NCI-H2196 treated with DMSO at 0.1 percent for 48 hours (cell line): ENCODE results near the gene NRXN3.

ENCODE experiments used
- DNase-seq: peaks from one replicate; lab custom pipeline; 2025; ENCODE audit not compliant: unreplicated experiment; lab: John Stamatoyannopoulos, UW

NRXN3 gene

GRCh38 chr14:79496701-79497100, 1326.5 kb downstream of the NRXN3 start:
- no peak for DNase-seq

GRCh38 chr14:79500489-79500888, 1330.3 kb downstream of the NRXN3 start:
- no peak for DNase-seq

- DNase-seq: no peak
Observed at GRCh38 chr14:79502136-79502750, 1332.1 kb downstream of the NRXN3 start.

GRCh38 chr14:79502751-79503148, 1332.6 kb downstream of the NRXN3 start:
- DNase-seq: no peak

GRCh38 chr14:79510659-79511058, 1340.5 kb downstream of the NRXN3 start:
- no peak for DNase-seq

- DNase-seq: no peak
Observed at GRCh38 chr14:79511146-79511545, 1341.0 kb downstream of the NRXN3 start.

- DNase-seq: no peak
Observed at GRCh38 chr14:79513446-79513845, 1343.3 kb downstream of the NRXN3 start.

GRCh38 chr14:79514700-79515099, 1344.5 kb downstream of the NRXN3 start:
- DNase-seq: no peak

- DNase-seq: no peak
Observed at GRCh38 chr14:79515158-79515557, 1345.0 kb downstream of the NRXN3 start.

- DNase-seq: no peak
Observed at GRCh38 chr14:79516009-79516408, 1345.8 kb downstream of the NRXN3 start.

- no peak for DNase-seq
Observed at GRCh38 chr14:79525416-79525815, 1355.2 kb downstream of the NRXN3 start.

GRCh38 chr14:79528828-79529416, 1358.7 kb downstream of the NRXN3 start:
- no peak for DNase-seq

GRCh38 chr14:79530555-79530954, 1360.4 kb downstream of the NRXN3 start:
- DNase-seq: no peak

GRCh38 chr14:79534703-79535353, 1364.7 kb downstream of the NRXN3 start:
- no peak for DNase-seq

GRCh38 chr14:79540394-79540793, 1370.2 kb downstream of the NRXN3 start:
- no peak for DNase-seq

GRCh38 chr14:79542121-79542520, 1371.9 kb downstream of the NRXN3 start:
- DNase-seq: no peak

GRCh38 chr14:79543348-79543747, 1373.2 kb downstream of the NRXN3 start:
- no peak for DNase-seq

GRCh38 chr14:79543967-79544697, 1374.0 kb downstream of the NRXN3 start:
- no peak for DNase-seq

- DNase-seq: no peak
Observed at GRCh38 chr14:79544698-79545070, 1374.5 kb downstream of the NRXN3 start.

- DNase-seq: no peak
Observed at GRCh38 chr14:79548836-79549235, 1378.7 kb downstream of the NRXN3 start.

- DNase-seq: no peak
Observed at GRCh38 chr14:79549515-79549914, 1379.3 kb downstream of the NRXN3 start.

GRCh38 chr14:79551523-79551922, 1381.3 kb downstream of the NRXN3 start:
- DNase-seq: no peak
